ENCODE results near the gene TMEM175.

The TMEM175 gene

GRCh38 chr4:961351-962230, 29.3 kb downstream of the TMEM175 start:
- no peak for DNase-seq

GRCh38 chr4:962231-963208, 30.3 kb downstream of the TMEM175 start:
- no peak for DNase-seq

- no peak for DNase-seq
Measured at GRCh38 chr4:963276-964225, 31.3 kb downstream of the TMEM175 start.

GRCh38 chr4:964346-965025, 32.2 kb downstream of the TMEM175 start:
- no peak for DNase-seq

- DNase-seq = no peak
Measured at GRCh38 chr4:965048-965765, 32.9 kb downstream of the TMEM175 start.

GRCh38 chr4:965766-966134, 33.5 kb downstream of the TMEM175 start:
- DNase-seq = no peak

GRCh38 chr4:966266-967112, 34.2 kb downstream of the TMEM175 start:
- no peak for DNase-seq

- DNase-seq = no peak
Measured at GRCh38 chr4:967113-968104, 35.1 kb downstream of the TMEM175 start.

GRCh38 chr4:968221-968620, 36.0 kb downstream of the TMEM175 start:
- DNase-seq = no peak

- no peak for DNase-seq
Measured at GRCh38 chr4:968621-969394, 36.5 kb downstream of the TMEM175 start.

- peak; percentile 75 for DNase-seq
Measured at GRCh38 chr4:970046-970745, 37.9 kb downstream of the TMEM175 start.

- no peak for DNase-seq
Measured at GRCh38 chr4:970854-971520, 38.7 kb downstream of the TMEM175 start.

GRCh38 chr4:971666-972500, 39.6 kb downstream of the TMEM175 start:
- DNase-seq = no peak

- peak; percentile 64 for DNase-seq
Measured at GRCh38 chr4:972651-973424, 40.6 kb downstream of the TMEM175 start.

All from CD4-positive, alpha-beta T cell treated with Interleukin-12 subunit alpha and Interleukin-12 subunit beta, for 1 hour (primary cell).